ENCODE results near the gene RAD51B.

Gene RAD51B

DNA sequence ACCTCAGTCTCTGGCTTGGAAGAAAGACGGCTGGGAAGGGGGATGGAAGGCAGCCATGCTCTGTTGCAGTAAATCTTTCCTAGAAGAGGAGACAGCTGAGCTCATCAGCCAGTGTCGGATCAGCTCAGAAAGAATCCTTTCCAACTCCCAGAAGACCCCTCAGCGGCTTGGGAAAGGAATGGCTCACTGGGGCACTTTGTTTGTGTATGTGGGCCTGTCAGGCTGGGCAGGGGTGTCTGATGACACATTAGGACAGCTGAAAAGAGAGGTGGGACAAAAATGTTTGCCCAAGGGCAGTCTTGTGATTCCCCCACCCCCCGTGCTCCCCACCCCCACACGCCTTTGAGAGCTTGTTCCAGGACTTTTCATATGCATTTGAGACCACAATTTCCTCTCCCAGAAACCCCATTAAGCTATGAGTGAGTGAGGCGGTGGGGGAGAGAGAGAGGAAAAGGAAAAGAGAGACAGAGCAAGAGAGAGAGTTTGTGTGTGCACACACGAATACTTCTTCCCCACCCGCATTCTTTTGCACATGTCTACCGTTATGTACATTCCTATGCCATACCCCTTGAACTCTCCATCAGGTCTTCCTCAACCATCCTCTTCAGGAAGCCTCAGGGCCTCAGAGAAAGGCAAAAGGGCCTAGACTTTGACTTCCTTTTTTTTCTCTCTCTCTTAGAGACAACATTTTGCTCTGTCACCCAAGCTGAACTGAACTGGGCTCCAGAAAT is 774.4 kb downstream of the RAD51B start:
- DNase-seq (ENCODE audit: low read depth in 2 of 2), result no peak

DNA sequence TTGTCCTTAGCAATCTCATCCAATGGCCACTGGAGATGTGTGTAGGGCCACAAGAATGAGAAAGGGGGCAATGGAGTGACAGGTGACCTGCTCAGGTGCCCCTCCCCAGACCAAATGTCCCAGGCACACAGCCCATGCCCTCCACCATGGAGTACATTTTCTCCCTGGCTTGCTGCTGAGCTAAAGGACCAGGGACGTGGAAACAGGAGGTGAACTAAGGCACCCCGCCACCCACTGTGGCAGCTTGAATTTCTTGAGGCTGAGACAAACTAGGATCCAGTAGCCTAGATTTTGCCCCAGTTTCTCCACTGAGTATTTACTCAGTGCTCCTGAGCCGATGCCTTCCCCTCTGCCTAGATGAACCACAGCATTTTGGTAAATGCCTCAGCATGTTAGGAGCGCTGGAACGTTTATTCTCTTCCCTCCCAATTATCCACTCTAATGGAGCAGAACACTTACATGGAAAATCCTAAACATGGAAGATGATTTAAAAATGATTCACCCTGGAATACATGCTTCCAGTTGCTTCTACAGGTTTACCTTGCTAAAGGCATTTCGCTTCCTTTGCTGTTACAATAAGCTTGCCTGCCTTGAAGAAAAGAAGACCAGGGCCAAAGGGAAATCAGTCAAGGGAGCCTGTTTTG is 775.3 kb downstream of the RAD51B start:
- no peak for DNase-seq (ENCODE audit: low read depth in 2 of 2)

DNA sequence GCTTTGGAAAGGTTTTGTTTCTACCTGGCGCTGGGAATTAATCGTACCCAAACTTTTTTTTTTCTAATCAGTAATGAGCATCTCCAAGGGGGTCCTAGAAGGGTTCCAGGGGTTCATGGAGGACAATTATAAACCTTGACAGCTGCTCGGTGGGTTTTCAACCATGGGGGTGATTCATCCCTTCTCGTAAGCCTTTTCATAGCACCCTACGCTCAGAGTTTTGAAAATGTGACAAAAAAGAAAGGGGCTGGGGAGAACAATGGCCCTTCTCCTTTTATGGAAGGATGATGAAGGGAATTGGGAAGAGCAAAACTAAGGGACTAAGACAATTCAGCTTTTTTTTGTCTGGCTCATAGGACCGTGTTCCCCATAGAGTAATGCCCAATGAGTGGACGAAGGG is 776.6 kb downstream of the RAD51B start:
- DNase-seq (ENCODE audit: low read depth in 2 of 2), result no peak

DNA sequence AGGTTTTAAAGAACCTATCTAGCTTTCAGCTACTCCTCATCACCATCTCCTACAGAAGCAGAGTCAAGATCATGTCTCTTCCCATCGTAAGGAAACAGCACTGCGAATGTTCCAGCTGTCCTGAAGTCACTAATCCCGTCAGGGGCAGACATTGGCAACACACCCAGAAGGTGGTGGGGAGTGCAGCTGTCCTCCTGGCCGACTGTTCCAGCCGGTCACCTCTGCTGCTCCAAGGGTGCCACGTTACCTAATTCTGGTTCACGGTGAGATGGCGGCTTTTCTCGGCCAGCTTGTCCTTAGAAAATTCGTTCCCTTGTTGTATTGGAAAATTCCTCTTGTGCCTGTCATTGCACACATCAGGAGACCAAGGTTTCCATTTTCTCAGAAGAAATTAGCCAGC is 777.1 kb downstream of the RAD51B start:
- no peak for DNase-seq (ENCODE audit: low read depth in 2 of 2)

DNA sequence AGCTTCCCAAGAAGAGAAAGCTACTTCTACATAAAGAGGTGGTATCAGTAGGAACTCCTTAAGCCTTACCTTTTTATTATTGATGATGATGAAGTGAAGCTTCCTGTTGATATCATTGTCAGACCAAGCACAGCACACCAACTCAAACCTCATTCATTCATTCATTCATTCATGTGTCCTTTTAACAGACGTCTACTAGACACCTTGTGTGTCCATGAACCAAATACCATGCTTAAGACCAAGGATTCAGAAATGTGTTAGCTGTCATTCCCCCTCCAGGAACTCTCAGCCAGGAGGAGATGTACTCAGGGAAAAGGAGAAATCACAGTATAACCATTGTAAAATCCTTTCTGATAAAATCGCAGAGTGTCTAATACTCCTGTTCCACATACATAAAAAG is 778.5 kb downstream of the RAD51B start:
- DNase-seq (ENCODE audit: low read depth in 2 of 2), result no peak

DNA sequence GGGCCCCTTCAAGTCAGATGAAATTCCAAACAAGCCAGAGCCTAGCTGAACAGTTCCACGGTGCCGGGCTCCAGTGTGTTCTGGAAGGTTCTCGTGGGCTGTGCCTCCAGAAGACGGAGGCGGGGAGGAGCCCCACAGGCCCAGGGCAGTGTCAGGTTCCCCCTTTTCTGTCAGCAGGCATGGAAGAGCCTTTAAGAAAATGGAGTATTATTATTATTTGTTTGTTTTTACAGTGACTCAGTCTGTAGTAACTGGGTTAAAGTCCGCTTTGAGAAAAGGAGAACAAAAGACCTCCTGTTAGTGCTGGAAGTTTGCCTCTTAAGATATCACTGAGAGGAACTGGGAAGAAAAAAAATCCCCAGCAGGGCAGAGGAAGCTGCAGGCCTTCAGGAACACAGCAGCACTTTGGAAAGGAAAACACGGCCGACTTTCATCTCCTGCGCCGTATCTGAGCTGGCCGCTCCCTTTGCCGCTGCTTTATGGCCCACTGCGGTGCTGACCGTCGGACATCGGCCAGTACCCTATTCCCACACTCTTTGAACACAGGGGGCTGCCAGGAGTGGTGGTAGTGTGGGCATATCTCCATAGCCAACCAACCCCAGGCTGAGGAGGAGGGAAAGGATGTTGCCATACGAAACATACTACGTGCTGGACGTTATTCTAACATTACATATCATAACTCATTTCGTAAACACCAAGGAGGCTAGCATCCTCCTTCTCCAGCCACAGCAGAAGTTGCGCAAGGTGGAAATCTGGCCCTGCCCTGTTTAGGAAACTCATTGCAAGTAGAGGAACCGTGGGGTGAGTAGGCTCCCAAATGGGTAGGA is 779.3 kb downstream of the RAD51B start:
- DNase-seq (ENCODE audit: low read depth in 2 of 2), result no peak

DNA sequence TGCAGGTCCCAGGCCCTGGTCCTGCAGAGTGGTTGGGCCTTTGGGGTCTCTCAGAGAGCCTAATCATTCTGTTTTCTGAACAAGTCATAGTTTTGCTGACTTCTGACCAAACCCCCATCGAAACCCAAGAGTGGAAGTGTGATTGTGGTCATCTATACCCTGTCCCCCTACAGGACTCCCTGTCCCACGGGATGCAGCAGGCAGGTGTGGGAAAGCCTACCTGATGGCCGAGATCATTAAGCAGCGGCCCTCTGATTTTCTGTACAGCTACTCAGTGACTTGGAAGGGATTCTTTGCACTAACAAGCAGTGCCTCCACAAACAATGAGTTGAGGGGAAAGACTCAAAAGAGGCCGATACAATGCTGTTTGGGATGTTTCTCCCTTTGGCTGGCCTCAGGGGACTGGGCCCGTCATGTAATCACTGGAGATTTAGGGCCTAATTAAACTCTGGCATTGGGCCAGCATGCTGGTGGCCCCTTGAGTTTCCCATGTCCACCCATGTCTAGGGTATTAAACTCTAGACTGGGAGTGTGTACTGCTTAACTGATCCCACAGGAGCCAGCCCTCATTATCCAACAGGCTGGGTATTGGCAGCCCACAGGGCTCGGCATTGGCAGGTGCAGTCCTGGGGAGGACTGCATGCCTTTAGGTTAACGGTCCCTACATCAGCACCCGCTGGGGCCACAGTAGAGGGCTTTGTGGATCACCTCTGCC is 780.5 kb downstream of the RAD51B start:
- no peak for DNase-seq (ENCODE audit: low read depth in 2 of 2)

DNA sequence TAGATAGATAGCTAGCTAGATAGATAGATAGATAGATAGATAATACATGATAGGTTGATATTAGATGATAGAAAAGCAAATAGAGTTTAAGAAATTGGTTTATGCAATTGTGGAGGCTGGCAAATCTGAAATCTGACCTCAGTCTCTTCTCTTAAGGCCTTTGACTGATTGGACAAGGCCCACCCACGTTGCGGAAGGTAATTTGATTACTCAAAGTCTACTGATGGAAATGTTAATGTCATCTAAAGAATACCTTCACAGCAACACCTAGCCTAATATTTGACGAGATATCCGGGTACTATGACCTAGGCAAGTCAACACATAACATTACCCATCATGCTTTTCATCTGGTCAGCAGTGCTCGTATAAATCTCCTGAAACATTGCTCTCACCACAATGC is 782.9 kb downstream of the RAD51B start:
- no peak for DNase-seq (ENCODE audit: low read depth in 2 of 2)

DNA sequence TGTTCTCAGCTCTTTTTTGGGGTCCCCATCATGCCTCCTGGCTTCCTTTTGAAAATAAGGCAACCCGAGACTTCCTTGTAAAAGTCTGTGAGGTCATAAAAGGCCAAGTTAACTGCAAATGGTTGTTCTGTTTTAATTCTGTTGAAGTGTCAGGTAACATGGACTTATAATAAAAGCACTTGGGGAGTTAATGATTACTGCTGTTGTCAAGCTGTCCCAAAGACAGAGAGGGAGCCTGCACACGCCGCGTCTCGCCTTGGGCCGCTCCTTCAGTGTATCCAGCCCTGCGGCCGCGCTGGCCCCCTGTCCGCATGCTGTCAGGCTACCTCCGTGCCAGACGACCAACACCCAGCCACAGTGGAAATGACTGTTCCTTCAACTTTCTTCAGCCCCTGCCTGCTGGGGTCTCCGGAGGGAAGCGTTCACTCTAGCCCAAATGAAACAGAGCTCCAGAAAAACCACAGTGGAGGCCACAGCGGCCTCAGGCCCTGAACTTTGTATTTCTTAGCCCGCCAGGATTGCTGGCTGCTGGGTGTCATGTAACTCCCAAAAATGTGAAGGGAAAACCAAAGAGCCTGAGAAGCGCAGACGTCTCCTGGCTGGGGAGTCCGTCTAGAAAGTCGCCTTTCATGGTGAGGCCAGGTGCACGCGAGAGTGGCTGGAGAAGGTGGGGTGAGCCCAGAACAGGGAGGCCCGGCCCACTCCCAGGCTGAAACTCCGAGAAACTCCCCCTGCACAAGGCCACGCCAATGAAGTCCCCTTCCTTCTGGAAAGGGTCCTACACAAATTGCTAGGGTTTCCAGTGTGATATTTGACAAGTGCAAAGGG is 784.2 kb downstream of the RAD51B start:
- no peak for DNase-seq (ENCODE audit: low read depth in 2 of 2)

DNA sequence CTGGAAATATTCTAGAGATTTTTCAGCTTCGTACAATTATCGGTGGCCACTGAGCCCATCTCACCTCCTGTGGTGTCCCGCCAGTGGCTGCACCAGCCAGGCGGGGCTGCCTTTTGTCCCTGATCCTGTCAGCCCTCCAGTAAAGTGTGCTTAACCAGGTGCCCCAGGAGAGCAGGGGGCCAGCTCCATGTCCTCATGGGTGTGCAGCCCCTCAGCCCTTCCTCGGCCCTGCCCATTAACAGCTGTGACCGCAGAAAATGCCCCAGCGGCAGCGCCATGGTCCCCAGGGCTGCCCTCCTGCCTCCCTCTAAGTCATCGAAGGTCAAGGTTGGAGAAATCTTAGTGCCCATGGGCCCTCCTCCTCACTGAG is 784.8 kb downstream of the RAD51B start:
- no peak for DNase-seq (ENCODE audit: low read depth in 2 of 2)

DNA sequence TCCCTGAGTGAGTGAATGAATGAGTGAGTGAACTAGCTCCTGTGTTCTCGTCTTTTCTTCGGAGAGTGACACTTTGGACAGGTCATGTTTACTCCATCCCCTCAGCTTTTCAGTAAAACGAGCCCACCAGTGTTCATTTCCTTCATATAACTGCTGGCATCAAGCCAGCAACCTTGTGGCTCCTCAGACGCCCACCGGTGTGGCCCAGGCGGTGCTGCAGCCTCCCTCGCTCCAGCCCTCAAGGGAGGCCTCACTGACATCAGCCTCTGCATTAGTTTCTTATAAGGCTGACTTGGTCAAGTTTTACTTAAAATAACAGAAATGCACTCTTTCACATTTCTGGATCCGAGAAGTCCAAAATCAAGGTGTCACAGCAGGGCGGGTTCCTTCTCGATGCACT is 785.2 kb downstream of the RAD51B start:
- DNase-seq (ENCODE audit: low read depth in 2 of 2), result no peak

DNA sequence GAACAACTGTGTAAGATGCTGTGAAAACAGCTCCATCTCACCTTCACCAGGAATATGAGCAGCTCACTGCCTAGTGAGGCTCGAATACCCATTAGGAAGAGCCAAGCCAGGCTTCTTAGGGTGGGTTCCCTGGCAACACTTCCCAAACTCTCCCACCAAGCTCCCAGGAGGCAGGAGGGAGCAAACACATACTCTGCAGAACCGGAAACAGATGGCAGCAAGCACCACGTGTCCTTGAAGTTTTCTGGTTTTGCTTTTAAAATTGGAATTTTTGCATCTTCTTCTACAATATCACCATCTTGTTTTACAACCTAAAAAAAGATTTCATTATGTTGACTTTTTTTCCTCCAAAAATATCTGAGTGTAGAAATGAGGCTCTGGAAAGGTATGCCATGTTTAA is 786.6 kb downstream of the RAD51B start:
- no peak for DNase-seq (ENCODE audit: low read depth in 2 of 2)

DNA sequence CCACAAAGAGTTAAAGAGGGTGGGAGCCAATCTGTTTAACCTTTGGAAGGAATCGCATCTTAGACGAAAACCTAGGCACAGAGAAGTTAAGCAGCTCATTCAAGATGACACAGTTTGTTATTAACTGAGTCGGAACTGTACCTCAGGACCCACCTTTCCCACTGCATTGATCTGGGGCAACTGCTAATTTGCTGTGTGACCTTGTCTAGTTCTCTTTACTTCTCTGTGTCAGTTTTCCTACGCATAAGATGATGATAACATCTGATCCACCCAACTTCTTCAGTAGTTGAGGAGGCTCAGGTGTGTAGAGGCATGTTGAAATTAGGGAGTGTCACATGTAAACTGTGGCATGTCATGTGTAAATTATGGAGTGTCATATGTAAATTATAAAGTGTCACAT is 787.1 kb downstream of the RAD51B start:
- no peak for DNase-seq (ENCODE audit: low read depth in 2 of 2)

DNA sequence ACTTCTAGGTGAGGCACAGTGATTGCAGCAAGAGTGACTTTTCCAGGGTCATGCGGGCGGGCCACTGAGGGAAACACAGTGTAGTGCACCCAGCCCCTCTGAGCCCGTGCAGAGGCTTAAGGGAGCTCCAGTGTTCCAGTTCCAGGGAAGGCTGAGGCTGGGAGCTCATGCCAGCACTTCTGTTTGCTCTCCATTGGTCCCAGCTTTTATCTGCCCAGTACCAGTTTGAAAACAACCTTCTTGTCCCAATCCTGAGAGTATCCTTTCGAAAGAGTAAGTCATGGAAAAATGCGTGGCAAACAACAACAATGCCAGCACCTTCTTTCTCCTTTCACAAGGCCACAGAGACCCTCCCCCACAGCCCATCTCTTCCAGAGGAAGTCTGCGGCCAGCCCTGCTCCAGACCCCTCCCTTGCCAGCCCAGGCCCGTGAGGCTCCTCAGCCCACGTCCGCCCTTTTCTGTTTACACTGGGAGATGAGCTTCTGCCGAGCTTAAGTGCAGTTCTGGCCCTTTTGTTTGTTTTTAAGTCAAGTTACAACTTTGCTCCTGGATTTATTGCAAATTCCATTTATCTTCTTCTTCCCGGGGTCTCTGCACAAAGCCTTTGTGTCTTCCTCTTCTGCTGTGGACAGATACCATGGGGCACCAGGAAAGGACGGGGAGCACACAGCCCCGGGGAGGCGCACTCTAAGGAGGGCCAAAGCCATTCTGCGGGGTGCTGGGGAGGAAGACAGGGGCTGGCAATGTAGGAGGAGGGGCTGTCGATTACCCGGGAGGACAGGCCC is 787.7 kb downstream of the RAD51B start:
- no peak for DNase-seq (ENCODE audit: low read depth in 2 of 2)

DNA sequence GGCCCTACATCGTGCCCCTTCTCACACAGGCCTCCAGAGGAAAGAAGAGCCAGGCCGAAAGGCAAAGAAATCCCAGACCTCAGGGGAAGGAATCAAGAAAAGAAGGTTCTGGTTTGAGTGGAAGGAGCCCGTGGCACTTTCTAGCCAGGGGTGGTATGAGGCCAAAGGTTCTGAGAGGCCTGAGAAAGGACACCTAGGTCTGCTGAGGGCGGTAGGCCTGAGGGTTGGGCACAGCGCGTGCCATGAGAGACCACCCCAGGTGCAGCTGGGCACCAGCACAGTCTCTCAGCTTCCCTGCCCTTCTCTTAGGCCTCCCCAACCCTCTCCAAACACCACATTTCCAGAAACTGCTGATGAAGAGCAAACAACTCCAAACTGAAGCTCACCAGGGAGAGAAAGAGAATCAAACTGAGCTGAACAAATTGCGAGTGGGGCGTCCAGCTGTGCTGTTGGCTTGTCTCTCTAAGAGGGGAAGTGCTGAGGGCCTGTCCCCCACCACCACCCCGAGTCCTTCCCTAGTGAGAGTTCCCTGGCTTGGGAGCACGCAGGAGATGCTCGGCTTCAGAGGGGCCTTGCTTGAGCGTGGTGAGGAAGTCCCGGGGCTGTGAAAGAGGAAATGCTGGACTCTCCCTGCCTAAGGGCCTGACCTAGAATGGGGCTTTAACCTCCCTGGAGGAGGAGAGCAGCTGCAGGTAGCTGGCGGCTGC is 788.4 kb downstream of the RAD51B start:
- no peak for DNase-seq (ENCODE audit: low read depth in 2 of 2)

DNA sequence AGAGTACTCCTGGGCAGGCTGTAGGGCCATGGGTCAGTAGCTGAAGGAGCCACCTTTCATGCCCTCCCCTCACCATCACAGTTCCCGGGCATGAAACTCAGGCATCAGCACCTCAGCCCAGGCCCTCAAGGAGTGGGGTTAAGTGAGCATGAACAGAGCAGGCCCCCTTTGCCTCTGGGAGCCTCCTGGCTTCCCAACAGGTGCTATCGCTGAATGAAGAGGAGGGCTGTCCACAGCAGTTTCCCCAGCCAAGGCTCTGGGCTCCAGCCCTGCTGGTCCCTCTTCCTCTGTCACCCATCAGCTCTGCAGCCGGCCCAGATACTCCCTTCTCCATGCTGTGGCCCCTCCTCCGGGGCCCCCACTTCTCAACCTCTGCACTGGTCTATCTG is 789.0 kb downstream of the RAD51B start:
- DNase-seq (ENCODE audit: low read depth in 2 of 2), result no peak

DNA sequence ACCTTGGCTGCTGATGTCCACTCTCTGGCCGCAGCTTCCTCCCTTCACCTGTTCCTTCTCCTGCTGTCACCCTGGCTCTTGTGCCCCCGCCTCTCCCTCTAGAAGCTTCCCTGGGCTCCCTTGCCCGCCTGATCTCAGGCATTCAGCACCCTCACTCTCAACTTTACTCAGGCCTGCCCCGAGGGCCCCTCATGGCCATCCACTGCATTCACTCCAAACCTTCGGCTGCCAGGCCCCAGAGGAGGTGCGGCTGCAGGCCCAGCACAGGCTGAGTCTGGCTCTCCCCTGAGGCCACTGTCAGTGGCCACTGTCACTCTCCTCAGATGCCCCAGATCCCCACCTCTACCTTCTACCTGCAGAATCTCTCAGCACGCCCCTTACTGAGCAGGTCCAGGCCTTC is 789.4 kb downstream of the RAD51B start:
- no peak for DNase-seq (ENCODE audit: low read depth in 2 of 2)

DNA sequence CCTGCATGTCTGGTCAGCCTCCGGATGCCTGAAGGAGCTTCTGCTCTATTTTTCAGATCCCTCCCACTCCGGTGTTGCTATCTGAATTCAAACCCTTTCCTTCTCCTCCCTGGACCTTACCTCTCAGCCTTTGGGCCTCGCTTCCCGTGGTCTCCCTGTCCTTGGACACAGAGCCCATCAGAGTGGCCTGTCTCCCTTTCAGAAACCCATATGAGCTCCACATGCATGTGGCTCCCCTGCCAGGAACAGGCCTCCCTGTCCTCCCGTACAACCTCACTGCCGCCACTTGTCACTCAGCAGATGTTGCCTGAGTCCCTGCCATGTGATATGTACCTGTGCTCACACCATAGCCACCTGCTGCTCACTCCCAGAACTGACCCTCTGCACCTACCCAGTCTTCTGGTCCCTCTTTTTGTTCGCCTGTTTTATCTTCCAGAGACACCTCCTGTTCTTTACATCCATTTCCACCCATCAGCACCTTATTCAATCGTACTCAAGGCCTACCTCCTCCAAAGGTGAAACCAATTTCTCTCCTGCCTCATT is 790.7 kb downstream of the RAD51B start:
- no peak for DNase-seq (ENCODE audit: low read depth in 2 of 2)

DNA sequence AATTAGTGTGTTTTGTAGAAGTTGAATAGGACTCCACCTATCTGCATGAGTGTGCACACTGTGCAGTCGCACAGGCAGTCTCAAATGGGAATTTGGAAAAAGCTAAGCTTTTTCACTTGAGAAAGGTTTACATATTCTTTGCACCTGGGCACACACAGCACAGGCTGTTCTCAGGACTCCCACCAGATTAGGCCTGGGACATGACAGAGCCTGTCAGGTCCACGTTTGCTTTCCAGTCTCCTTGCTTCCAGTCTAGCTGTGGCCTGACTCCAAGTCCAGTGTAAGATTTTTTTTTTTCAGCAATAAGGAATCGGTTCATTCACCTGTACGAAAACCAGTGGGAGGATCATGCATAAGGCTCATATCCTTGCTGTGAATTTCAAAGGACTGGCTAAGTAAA is 792.0 kb downstream of the RAD51B start:
- DNase-seq (ENCODE audit: low read depth in 2 of 2), result no peak

DNA sequence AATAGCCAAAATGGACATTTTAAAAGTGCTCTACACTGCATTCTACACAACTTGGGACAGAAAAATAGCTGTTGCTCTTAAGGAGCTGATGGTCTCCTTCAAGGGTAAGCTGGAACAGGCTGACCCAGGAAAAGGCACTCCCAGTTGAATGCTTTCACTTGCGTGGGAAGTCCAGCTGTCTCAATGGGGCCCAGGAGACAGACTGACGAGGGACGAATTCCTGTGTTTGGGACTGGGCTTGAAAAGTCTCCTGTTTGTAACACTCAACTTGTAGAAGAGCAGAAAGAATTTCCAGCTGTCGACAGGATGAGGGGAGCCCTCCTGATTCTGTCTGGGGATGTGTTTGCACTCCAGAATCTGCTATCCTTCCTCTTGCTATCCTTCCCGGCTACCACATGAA is 792.5 kb downstream of the RAD51B start:
- DNase-seq (ENCODE audit: low read depth in 2 of 2), result no peak

Measured in stimulated activated CD8-positive, alpha-beta memory T cell treated with anti-CD3 and anti-CD28 coated beads, Interleukin-15, amount 100 ng/mL, for 48 hours (primary cell).